Epidermal melanocyte (primary cell): ENCODE measurements around the gene LRBA.

Experiments
- DNase-seq: peaks from one replicate; pipeline ENCODE4 v3.0.0; 2011; ENCODE audit warnings: low spot score; ENCODE audit not compliant: insufficient read length

Gene LRBA

DNA sequence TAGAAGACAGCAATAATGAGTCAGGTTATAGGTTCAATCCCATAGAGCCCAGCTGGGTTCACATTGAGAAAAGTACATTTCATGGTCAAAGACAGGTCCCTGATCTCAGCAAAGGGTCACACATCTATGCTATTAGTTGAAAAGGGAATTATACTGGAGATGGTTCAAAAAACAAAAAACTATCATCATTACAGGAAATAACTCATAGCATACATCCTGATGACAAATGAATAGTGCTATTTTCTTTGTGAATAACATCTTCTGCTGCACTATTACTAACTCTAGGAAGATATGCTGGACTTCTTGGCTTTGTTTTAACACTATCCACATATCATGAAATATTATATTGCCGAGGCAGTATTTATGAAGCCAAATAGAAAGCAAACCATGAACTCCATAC is 635.6 kb downstream of the LRBA start:
- no peak for DNase-seq

DNA sequence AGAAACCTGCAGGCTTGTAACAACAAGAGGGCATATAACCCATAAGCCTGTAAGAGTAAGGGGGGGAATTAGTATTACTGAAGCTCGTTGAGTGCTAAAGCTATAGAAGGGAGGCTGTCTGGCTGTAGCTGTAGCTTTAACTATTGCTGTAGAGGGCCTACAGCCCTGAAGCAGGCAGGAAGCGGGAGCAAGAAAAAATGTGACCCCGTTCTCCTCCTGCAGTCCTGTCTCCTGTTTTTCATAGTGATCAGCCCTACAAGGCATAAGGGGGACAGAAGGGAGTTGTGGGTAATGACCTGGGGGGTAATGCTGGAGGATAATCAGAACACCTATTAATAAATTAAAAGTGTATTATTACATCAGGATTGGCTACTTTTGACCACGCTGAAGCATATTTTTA is 640.1 kb downstream of the LRBA start:
- DNase-seq: no peak

DNA sequence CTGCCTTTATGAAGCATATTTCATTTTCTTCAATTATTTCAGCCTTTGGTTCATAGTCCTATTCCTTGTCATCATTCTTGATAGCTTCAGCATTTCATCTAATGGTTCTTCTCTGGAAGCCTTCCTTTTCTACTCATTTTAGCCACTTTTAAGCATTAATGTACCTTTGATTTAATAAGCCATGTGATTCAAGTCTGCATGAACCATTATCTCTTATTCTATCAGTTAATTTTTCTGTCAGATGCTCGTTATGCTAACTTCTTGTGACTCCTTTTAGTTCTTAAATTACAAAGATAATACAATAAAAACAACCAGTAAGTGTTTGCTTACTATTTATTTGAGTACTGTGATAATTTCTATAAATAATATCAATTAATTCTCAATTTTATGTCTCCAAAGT is 643.2 kb downstream of the LRBA start:
- no peak for DNase-seq

- DNase-seq: no peak
Measured at GRCh38 chr4:150369434-150370380, 645.4 kb downstream of the LRBA start.

GRCh38 chr4:150368667-150369066 is 646.4 kb downstream of the LRBA start:
- no peak for DNase-seq

GRCh38 chr4:150367326-150367725 is 647.8 kb downstream of the LRBA start:
- no peak for DNase-seq

DNA sequence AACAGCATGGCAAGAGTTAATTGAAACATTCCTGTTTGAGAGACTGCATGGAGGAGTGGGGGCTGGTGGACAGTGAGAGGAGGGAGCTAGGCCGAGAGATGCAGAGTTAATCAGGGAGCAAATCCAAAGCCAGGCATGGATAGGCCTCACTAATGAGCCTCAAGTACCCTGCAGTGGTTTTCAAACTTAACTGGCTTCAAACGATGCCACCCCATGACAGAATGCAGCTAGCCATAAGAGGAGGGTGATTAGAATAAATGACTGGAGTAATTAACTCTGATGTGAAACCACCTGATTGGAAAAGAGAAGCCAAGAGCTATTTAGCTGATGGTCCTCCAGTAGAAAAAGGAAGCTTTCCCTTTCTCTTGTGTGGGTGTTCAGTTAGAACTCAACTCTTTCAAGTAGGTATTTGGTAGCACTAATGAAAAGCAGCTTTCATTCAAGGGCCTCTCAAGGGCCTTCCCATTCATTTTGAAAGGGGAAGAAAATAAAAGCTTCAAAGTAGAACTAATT is 648.5 kb downstream of the LRBA start:
- no peak for DNase-seq

GRCh38 chr4:150363721-150364688 is 651.1 kb downstream of the LRBA start:
- no peak for DNase-seq

GRCh38 chr4:150358691-150359090 is 656.4 kb downstream of the LRBA start:
- no peak for DNase-seq

GRCh38 chr4:150357829-150358228 is 657.3 kb downstream of the LRBA start:
- no peak for DNase-seq

DNA sequence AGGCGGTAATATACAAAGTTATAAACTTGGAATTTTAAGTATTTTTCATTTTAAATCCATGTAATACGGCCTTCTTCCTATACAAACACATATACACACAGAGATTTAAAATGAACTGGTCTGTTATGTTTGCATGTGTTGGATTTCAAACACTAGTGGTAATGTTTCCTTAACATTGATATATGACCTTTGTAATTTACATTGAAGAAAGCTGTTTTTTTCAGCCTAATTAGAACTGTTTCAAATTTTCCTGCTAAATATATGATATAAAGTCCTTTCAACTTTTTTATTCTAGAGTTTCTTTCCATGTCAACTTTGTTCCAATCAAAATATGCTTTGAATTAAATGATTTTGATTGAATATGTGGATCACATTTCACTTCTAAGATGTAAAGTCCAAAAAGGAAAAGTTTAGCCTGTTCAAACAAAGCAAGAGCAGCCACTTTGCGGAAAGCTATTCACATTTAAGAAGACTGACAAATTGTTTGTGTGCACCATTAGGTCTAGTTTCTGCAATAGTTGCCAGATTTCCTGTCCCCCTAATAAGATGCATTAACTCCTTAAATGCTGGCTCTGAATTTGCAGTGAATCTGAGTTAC is 659.1 kb downstream of the LRBA start:
- no peak for DNase-seq

GRCh38 chr4:150355418-150355817 is 659.7 kb downstream of the LRBA start:
- no peak for DNase-seq

DNA sequence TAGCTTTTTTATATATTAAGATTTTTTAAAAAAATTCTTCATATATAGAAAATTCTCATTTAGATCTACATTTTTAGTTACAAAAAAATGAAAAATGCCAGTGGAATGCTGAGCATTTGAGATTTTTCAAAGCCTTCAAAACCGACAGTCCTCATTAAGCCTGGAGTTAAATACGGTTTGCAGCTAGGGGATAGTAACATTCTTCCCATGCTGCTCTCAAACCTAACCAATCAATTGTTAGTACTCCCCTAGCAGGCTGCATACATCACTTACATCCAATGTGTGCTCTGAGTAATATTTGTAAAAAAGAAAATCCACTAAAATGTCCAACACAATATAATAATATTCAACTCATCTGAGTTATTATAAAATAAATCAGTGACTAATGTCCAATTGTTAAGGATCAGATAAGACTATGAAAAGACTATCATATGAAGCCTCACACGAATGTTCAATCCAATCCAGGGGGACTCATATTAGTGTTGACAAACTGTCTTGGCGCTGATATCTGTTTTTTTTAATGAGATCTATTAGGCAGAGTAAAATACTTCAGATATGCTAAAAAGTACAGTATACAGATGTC is 660.8 kb downstream of the LRBA start:
- no peak for DNase-seq

DNA sequence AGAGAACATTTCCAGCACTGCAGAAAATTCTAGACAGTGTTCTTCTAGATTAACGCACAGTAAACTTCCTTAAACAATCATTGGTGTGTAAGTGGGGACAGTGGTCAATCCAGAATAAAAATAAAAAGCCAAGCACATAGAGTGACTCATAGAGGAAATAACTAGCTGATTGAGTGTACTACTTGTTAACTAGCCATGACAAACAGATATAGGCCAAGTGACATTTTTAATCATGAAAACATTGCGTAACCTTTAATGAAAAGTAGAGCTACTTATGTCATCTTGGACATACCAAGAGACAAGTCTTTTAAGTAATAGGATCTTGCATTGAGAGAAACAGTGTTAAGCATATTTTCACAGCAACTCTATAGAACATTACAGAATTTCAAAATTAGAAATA is 667.0 kb downstream of the LRBA start:
- no peak for DNase-seq

GRCh38 chr4:150345207-150345744 is 669.8 kb downstream of the LRBA start:
- no peak for DNase-seq

DNA sequence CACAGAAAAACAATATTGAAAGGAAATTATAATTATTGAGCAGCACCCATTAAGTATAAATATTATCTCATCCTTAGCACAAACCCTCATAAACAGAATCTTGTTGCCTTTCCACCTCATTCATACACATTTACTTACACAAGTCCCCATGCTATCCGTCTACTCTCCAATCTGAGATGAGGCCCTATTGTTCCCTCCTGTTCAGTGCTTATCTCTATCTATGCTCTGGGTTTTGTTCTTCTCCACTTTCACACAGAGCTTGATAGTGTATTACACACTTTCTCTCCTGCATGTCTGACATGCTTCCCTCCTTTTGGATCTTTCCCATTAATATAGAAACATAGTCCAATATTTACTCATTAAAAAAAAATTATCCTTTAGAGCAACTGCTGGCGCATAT is 671.3 kb downstream of the LRBA start:
- DNase-seq: no peak

DNA sequence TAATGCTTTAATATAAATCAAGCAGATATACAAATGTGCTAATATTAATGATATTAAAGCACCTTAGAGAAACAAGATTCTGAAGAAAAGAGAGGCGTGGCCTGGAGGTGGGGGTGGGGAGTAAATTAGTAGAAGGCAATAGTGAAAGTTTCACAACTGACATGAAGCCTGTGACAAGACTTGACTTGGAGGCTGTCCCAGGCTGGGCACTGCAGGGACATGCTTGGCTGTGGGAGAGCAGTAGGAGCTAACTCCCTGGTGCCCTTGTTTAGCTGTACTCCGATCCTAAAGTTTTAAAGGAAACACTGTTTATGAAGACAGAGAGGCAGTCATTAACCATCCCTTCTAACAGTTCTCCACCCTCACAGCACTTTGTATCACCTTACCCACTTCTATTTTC is 672.1 kb downstream of the LRBA start:
- DNase-seq: no peak

DNA sequence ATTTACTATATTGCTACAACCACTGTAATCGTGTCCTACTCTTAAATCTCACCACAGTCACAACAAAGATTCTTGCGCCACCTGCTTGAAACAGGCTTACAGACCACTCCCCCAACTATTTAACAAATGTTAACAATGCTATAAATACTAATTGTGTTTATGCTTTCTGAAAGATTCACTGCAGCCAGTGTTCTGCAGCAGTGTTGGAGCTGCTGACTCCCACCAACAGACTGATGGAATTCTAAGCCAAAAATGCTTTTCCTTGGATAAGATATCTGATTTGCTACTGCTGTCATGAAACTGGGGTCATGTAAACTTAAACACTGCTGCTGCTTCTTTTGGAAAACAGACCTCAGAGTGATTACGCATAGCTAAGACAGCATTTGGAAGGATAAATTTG is 677.4 kb downstream of the LRBA start:
- no peak for DNase-seq

DNA sequence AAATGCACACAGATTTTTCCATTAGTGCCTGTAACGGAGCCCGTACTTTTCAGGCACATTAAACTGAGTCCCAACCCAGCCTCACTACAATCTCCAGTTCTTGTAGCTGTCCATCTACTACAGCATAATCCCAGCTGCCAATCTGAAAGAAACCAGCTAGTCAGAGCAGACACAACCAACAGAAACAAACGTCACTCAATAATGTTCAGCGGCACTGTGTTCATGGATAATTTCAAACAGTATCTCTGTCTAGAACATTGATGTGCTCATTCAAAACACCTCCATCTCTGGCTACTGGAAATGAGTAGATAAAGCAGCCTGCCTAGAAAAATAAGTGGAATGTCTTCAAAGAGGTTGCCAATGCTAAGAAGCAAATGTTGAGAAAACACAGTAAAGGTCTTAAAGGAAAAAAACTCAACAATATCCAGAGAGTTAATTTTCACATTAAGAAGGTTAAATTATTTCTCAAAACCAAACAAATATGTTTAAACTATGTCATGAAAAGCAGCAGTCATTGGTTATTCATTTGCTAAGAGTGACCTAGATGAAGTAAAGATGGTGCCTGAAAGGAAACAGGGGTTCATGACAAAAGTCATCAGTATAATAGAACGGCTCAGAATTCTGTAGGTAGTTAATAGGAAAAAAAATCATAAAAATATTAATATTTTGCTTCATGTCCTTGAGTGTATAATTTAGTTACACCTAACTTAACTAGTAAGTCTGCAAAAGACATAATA is 678.2 kb downstream of the LRBA start:
- DNase-seq: no peak

GRCh38 chr4:150332961-150333360 is 682.1 kb downstream of the LRBA start:
- no peak for DNase-seq
